ENCODE measurements around the gene FBLN1.

GRCh38 chr22:45650721-45651120 is 148.0 kb downstream of the FBLN1 start:
- TF ChIP-seq CTCF (IDR thresholded peaks at IDR 0.05; ENCODE audit: insufficient read depth, low read length, poor library complexity, severe bottlenecking) (no peak), EZH2phosphoT487 (conservative IDR thresholded peaks at IDR 0.05; ENCODE audit: low read length) (no peak)
